Esophagus (tissue), 2 donors: ENCODE results near the gene ERAP2. TPM values are rescaled to one million over a fixed set of nuclear protein-coding genes. Genes with fewer than 3 reads are reported as not detected.

Source experiments
- H3K27ac ChIP-seq, 2 donors: one replicate each; pipeline ENCODE4 v1.5.1; 2013; ENCODE audit warnings: low read depth in 2 of 2, mild to moderate bottlenecking in 2 of 2, inconsistent platforms in 1 of 2, low read length in 1 of 2, moderate library complexity in 1 of 2
- H3K27me3 ChIP-seq, 2 donors: one replicate each; pipeline ENCODE4 v1.6.1; 2013; ENCODE audit warnings: low read length in 2 of 2, control low read depth in 1 of 2, mild to moderate bottlenecking in 1 of 2; ENCODE audit not compliant: insufficient read depth in 2 of 2, control insufficient read depth in 1 of 2
- H3K36me3 ChIP-seq, 2 donors: one replicate each; pipeline ENCODE4 v1.6.1; 2013; ENCODE audit warnings: low read length in 1 of 2; ENCODE audit not compliant: control insufficient read depth in 2 of 2, insufficient read depth in 2 of 2
- H3K4me1 ChIP-seq, 2 donors: one replicate each; pipeline ENCODE4 v1.6.1; 2013; ENCODE audit warnings: low read length in 1 of 2; ENCODE audit not compliant: control insufficient read depth in 2 of 2, insufficient read depth in 2 of 2
- H3K4me3 ChIP-seq, 2 donors: one replicate each; pipeline ENCODE4 v1.5.1; 2013; ENCODE audit warnings: low read length in 2 of 2, mild to moderate bottlenecking in 2 of 2, low read depth in 1 of 2, moderate library complexity in 1 of 2
- H3K9me3 ChIP-seq, 2 donors: one replicate each; pipeline ENCODE4 v1.6.1; 2013; ENCODE audit warnings: mild to moderate bottlenecking in 2 of 2, low read depth in 1 of 2, low read length in 1 of 2, moderate library complexity in 1 of 2; ENCODE audit not compliant: control insufficient read depth in 2 of 2, insufficient read depth in 1 of 2
- WGBS, 2 donors: extraction: QIAGEN DNeasy Blood & Tissue Kit; methylation state at CpG; one replicate each; pipeline ENCODE4 v1.1.7; 2013; 5-methylcytosine and 5-hydroxymethylcytosine counted together
- polyA plus RNA-seq, 2 donors: library from polyadenylated mRNA; stranded (reverse); fragments of 200-250 nt; gene quantifications; one replicate each; pipeline ENCODE4 v1.2.3, GENCODE V29; 2013
- donor health status: healthy with polysubstance abuse.
- donor health status: Bipolar disorder and iron deficiency.

Gene ERAP2, protein sequence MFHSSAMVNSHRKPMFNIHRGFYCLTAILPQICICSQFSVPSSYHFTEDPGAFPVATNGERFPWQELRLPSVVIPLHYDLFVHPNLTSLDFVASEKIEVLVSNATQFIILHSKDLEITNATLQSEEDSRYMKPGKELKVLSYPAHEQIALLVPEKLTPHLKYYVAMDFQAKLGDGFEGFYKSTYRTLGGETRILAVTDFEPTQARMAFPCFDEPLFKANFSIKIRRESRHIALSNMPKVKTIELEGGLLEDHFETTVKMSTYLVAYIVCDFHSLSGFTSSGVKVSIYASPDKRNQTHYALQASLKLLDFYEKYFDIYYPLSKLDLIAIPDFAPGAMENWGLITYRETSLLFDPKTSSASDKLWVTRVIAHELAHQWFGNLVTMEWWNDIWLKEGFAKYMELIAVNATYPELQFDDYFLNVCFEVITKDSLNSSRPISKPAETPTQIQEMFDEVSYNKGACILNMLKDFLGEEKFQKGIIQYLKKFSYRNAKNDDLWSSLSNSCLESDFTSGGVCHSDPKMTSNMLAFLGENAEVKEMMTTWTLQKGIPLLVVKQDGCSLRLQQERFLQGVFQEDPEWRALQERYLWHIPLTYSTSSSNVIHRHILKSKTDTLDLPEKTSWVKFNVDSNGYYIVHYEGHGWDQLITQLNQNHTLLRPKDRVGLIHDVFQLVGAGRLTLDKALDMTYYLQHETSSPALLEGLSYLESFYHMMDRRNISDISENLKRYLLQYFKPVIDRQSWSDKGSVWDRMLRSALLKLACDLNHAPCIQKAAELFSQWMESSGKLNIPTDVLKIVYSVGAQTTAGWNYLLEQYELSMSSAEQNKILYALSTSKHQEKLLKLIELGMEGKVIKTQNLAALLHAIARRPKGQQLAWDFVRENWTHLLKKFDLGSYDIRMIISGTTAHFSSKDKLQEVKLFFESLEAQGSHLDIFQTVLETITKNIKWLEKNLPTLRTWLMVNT
- polyA plus RNA-seq, result 1 to 10 TPM in 1 of 2 donors, under 1 TPM in 1; 0.64 to 1.8 TPM

DNA sequence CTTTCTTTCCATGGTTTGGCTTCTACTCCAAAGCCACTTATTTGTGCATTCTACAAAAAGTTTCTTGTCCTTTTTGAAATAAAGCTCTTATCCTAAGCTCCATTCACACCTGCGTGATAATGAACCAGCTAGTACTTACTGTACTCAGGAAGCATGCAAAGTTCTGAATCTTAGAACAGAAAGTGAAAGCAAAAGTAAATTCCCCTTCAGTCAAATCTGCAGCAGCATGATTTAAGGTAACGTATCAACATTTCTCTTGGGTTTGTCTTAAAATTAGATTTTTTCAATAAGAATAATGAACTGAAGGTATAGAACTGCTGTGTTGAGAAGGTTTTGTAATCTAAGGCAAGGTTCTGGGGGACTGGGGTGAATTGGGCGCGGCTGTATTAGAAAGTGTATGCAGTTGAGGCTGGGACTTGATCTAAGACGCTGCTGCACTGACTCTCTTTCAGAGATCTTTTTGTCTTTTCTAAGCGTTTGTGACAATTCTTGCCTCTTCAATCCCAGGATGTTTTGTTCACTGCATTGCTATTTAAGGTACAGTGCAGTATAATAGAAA is at the start of gene ERAP2:
ERAP2 (plus strand) TSS at position 209 of the 559 bp plus-strand sequence. CDS start 3,186 bp downstream, outside the sequence.
- H3K4me1 ChIP-seq, result no peaks in the 10 kb centered on the region
- H3K9me3 ChIP-seq, result no peaks in the 10 kb centered on the region
- H3K36me3 ChIP-seq, result no peaks in the 10 kb centered on the region
- H3K4me3 ChIP-seq, result peak within 1 kb of the TSS; percentile 50 to 75
- 2 to 6% methylated on average over 6 of the region's 6 CpGs for WGBS, 2 donors
- H3K27ac ChIP-seq, result peak within 1 kb of the TSS; percentile 26 to 54
- H3K27me3 ChIP-seq, result no peaks in the 10 kb centered on the region

DNA sequence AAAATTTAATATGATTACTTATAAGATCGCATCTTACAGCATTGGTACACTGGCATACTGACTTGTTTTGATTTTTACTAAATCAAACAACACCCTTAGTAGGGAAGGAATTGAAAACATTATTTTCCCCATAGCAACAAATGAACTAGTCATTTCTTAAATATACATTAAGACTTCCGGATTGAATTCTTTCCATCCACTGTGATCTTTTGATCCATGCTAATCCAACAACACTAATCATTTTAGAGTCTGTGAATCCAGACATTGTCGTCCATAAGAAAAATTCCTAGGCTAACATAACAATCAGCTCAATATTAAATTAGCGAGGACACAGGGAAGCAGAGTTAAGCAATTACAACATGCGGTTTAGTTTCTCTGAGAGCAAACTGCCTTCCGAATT is 47.0 kb upstream of the ERAP2 start:
- no peak overlapping the region for H3K4me3 ChIP-seq
- 56 to 58% methylated on average over 6 of the region's 6 CpGs for WGBS, 2 donors
- no peaks in the 10 kb centered on the region for H3K4me1 ChIP-seq
- no peaks in the 10 kb centered on the region for H3K36me3 ChIP-seq
- H3K27me3 ChIP-seq, result no peaks in the 10 kb centered on the region
- no peaks in the 10 kb centered on the region for H3K9me3 ChIP-seq
- H3K27ac ChIP-seq, result no peak overlapping the region

DNA sequence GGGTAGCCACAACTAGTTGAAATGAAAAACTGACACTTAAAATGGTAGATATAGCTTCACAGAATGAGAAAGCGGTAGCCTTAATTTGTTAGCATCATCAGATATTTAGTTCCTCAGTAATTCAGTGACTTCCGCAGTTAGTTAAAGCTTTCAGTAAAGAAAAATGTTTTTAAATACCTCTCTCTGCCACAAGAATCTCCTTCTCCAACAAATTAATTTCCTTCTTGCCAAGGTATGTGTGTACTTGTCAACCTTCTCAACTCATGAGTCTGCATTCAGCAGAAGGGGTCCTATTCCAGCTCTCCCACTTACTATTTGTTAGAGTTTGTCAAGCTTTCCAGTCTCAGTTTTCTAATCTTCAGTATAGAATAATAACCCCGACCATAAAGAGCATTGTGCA is 42.3 kb upstream of the ERAP2 start:
- H3K27me3 ChIP-seq, result no peaks in the 10 kb centered on the region
- no peaks in the 10 kb centered on the region for H3K4me1 ChIP-seq
- no peak overlapping the region for H3K4me3 ChIP-seq
- H3K36me3 ChIP-seq, result no peaks in the 10 kb centered on the region
- no peaks in the 10 kb centered on the region for H3K9me3 ChIP-seq
- WGBS, 2 donors, result 93 to 94% methylated on average over 3 of the region's 3 CpGs
- no peak overlapping the region for H3K27ac ChIP-seq

DNA sequence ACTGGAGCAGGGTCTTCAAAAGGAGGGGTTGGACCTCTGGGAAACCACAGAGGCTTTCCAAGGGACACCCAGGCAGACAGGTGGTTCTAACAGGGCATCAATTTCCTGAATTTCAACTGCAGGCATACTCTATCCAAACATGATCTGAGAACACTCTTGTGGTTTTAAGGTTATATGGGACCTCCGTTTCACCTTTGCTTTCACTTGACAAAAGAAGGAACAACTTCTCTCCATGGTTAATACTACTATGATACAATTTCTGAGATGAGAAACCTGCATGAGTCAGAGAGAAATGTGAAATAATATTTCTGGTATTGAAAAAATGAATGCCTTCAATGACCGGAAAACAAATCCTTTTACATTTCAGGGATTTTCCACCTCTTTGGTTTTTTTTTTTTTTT is 40.5 kb upstream of the ERAP2 start:
- no peak overlapping the region for H3K4me3 ChIP-seq
- H3K27ac ChIP-seq, result no peak overlapping the region
- no peaks in the 10 kb centered on the region for H3K27me3 ChIP-seq
- H3K36me3 ChIP-seq, result no peaks in the 10 kb centered on the region
- WGBS, 2 donors, result 87 to 90% methylated on average over 2 of the region's 2 CpGs
- H3K4me1 ChIP-seq, result no peaks in the 10 kb centered on the region
- H3K9me3 ChIP-seq, result no peaks in the 10 kb centered on the region

DNA sequence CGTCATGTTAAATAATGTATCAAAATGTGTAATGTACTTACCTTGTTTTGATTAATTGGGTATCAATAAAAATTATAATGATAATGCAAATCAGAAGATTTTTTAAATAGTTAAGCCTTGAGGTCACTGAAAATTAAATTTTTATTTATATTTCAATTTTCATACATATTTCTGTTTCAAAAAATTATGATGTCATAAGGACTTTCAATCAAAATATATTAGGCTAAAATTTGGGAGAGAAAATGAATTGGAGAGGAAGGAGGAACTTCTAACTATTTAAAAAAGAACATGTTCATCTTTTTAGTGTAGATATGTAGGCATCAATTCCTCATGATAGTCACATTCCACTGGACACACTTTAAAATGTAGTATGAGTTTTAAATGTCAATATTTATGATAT is 39.5 kb upstream of the ERAP2 start:
- Histone ChIP-seq H3K27ac (no peak overlapping the region), H3K4me1 (no peaks in the 10 kb centered on the region), H3K36me3 (no peaks in the 10 kb centered on the region), H3K9me3 (no peaks in the 10 kb centered on the region), H3K27me3 (no peaks in the 10 kb centered on the region), H3K4me3 (no peak overlapping the region)
- WGBS, 2 donors, result 95 to 96% methylated on average over 1 of the region's 1 CpG

DNA sequence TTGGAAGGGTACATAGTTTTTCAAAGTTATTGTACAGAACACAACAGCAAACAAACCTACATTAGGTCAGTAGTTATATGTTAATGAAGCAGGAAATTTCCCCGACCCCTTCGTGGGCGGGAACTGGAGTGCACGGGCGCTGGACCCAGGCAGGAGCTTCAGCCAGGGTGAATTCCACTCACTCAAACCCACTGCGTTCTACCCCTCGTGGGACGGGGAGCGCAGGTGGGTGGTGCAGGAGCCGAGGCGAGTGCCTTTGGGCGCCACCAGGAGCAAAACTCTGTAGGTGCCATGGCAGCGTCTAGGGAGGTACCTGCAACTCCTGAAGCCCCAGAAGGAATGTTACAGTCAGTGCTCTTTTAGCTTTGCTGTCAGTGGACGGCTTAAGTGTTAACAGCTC is 39.0 kb upstream of the ERAP2 start:
- no peak overlapping the region for H3K27ac ChIP-seq
- no peaks in the 10 kb centered on the region for H3K4me1 ChIP-seq
- no peak overlapping the region for H3K4me3 ChIP-seq
- WGBS, 2 donors, result 86 to 92% methylated on average over 14 of the region's 14 CpGs
- H3K36me3 ChIP-seq, result no peaks in the 10 kb centered on the region
- no peaks in the 10 kb centered on the region for H3K9me3 ChIP-seq
- H3K27me3 ChIP-seq, result no peaks in the 10 kb centered on the region

DNA sequence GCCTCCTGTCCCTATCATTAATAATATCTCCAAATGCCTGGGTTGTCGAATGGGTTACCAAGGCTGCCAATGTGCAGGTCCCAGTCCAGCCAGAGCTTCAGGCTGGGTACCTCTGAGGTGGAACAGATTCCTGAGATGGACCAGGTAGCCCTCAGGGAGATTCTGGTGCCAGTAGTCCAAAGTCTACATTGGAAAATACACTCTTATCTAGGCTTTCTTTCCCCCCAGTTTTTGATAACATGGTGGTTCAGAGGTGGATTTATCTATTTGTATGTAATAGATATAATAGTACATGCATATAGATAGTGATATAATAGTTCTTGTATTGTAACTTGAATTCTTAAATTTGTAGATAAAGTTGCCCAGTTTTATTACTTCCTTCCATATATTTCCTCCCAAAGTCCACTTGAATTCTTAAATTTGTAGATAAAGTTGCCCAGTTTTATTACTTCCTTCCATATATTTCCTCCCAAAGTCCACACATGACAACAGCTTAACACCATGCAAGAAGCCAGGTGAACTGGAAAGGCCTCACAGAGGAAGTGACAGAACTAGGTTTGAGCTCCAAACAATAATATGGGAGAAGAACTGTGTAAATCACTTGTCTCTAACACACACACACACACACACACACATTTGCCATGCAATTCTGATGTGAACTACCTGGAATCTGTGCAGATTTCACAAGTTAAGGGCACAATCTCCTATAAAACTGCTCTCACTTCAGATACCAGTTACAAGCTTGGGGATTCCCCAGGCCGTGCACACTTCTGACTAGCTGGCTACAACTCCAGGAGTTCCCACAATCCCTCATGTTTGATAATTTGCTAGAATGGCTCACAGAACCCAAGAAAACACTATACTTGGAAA is 37.9 kb upstream of the ERAP2 start:
- H3K27ac ChIP-seq, result no peak overlapping the region

DNA sequence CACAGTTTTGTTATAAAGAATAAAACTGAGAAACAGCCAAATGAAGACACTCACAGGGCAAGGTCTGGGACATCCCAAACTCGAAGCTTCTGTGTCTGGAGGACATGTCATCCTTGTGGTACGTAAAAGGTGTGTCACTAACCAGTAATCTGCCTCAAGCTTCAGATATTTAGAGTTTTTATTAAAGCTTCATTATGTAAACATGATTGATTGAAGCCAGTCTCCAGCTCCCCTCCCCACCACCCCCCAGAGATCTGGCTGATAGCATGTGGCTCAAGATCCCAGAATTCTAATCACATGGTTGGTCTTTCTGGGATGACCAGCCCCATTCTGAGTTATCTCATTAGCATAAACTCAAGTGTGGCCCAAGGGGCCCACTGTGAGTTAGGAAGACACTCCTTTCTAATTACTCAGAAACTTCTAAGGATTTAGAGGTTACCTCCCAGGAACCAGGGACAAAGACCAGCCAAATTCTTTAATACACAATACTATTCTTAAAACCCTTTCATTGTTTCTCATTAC is 37.2 kb upstream of the ERAP2 start:
- H3K4me3 ChIP-seq, result no peak overlapping the region
- H3K4me1 ChIP-seq, result no peaks in the 10 kb centered on the region
- no peaks in the 10 kb centered on the region for H3K27me3 ChIP-seq
- H3K36me3 ChIP-seq, result no peaks in the 10 kb centered on the region
- WGBS, 2 donors, result 88 to 92% methylated on average over 2 of the region's 2 CpGs
- no peaks in the 10 kb centered on the region for H3K9me3 ChIP-seq
- H3K27ac ChIP-seq, result no peak overlapping the region

More for the DNA sequence above, 37.9 kb upstream of the ERAP2 start:
- WGBS, 2 donors, result 50 to 75% methylated on average over 2 of the region's 2 CpGs
- Histone ChIP-seq H3K4me1 (no peaks in the 10 kb centered on the region), H3K27me3 (no peaks in the 10 kb centered on the region), H3K36me3 (no peaks in the 10 kb centered on the region), H3K9me3 (no peaks in the 10 kb centered on the region), H3K4me3 (no peak overlapping the region)
